Chondrocyte (in vitro differentiated cells): ENCODE results near the gene MAST2. TPM values are rescaled to one million over a fixed set of nuclear protein-coding genes. Genes with fewer than 3 reads are reported as not detected.

Experiments used
- DNase-seq: peaks from one replicate; pipeline ENCODE4 v3.0.0; 2021; ENCODE audit warnings: mixed read lengths, low spot score
- H3K27ac Mint-ChIP-seq: one replicate; pipeline ENCODE4 v1.8.0; 2021; ENCODE audit warnings: mild to moderate bottlenecking, moderate library complexity, mixed read lengths; ENCODE audit not compliant: unreplicated experiment
- H3K27me3 Mint-ChIP-seq: 2 replicates; pipeline ENCODE4 v1.8.0; 2021; ENCODE audit warnings: low read depth, mixed read lengths
- H3K36me3 Mint-ChIP-seq: 2 replicates; pipeline ENCODE4 v1.8.0; 2021; ENCODE audit warnings: low read depth, mixed read lengths
- H3K4me1 Mint-ChIP-seq: 2 replicates; pipeline ENCODE4 v1.8.0; 2021; ENCODE audit warnings: low read depth, mild to moderate bottlenecking, mixed read lengths
- H3K4me3 Mint-ChIP-seq: one replicate; pipeline ENCODE4 v1.8.0; 2021; ENCODE audit warnings: mild to moderate bottlenecking, moderate library complexity, mixed read lengths; ENCODE audit not compliant: unreplicated experiment
- H3K9me3 Mint-ChIP-seq: 2 replicates; pipeline ENCODE4 v1.8.0; 2021; ENCODE audit warnings: low read depth, mixed read lengths
- total RNA-seq: library from RNA; stranded (reverse); gene quantifications from 3 replicates; pipeline ENCODE4 v1.2.1, GENCODE V29; 2021
- TF ChIP-seq, protein P1 (sequence below): fragments of 200-600 bp; sonication (generic); IDR thresholded peaks from 2 replicates; pipeline ENCODE4 v1.5.0; 2021; ENCODE audit warnings: antibody characterized with exemption, mild to moderate bottlenecking, moderate library complexity

Gene MAST2
- total RNA-seq, 1 donor from 2014 or later = 53.2 TPM

DNA sequence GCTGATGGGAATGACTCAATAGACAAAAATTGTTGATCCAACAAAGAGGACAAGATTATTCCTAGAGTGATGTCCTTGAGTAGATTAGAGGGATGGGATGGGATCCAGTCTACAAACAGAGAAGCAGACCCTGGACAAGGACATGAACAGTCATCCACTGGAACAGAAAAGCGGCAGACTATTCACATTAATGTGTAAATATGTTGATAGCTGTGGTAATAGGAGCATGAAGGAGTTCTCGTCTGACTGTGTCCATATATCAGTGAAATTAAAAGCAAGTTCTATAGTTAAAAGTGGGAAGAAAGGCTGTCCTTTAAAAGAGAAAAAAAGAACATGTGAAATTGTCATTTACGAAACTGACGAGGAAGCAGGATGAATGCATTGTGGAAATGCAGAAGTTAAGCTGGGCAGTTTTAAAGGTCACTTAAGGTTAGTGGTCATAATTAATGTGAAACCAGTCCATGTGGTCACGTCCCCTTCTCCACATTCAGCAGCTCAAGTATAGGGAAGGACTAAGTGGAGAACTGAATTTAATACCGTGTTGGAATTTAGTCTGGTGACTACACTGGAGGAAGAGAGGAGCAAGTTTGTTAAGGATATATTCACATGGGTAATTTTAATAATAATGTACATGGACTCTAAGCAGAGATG is 266.9 kb downstream of the MAST2 start:
- no peak for DNase-seq
- Mint-ChIP-seq H3K9me3 (no peaks in the 10 kb centered on the region), H3K4me3 (no peak overlapping the region), H3K36me3 (peaks cover 8% of the 10 kb centered on the region), H3K4me1 (peaks cover 2% of the 10 kb centered on the region), H3K27me3 (no peaks in the 10 kb centered on the region), H3K27ac (no peak overlapping the region)
- TF ChIP-seq, protein P1, sequence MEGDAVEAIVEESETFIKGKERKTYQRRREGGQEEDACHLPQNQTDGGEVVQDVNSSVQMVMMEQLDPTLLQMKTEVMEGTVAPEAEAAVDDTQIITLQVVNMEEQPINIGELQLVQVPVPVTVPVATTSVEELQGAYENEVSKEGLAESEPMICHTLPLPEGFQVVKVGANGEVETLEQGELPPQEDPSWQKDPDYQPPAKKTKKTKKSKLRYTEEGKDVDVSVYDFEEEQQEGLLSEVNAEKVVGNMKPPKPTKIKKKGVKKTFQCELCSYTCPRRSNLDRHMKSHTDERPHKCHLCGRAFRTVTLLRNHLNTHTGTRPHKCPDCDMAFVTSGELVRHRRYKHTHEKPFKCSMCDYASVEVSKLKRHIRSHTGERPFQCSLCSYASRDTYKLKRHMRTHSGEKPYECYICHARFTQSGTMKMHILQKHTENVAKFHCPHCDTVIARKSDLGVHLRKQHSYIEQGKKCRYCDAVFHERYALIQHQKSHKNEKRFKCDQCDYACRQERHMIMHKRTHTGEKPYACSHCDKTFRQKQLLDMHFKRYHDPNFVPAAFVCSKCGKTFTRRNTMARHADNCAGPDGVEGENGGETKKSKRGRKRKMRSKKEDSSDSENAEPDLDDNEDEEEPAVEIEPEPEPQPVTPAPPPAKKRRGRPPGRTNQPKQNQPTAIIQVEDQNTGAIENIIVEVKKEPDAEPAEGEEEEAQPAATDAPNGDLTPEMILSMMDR = no peak

DNA sequence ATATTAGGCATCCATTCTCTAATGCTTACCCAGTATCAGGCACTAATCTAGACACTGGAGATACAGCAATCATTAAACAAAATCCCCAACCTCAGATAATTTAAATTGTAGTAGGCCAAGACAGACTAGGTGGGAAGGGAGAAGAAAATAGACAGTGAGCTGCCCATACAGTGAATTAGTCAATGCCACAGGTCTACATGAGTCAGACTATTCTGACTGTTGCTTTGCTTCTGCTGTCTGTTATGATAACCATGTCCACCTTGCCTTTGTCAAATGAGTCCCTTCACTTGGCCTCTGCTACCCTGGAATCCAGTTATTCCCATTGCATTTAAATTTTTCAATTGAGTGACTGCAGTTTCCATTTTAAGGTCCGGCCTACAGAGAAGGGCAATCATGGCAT is 269.6 kb downstream of the MAST2 start:
- no peaks in the 10 kb centered on the region for H3K27me3 Mint-ChIP-seq
- no peak for DNase-seq

DNA sequence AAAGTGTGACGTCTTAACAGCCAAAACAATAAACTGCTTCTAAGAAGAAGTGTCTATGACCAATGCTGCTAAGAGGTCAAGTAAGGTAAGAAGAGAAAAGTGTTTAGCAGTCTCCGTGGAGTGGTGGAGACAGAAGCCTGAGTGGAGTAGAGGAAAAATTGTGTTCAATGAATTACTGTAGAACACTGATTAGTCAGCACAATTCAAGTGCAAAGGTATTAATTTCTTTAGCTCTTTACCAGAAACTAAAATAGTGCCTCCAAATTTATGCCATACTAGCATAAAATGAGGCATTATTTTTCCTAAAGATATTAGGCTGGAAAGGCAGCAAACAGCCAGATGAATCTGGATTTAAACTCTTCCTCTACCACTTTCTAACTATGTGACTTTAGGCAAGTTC is 272.9 kb downstream of the MAST2 start:
- Mint-ChIP-seq H3K9me3 (no peaks in the 10 kb centered on the region), H3K27ac (no peak overlapping the region), H3K36me3 (peaks cover 9% of the 10 kb centered on the region), H3K27me3 (no peaks in the 10 kb centered on the region), H3K4me1 (peaks cover 7% of the 10 kb centered on the region), H3K4me3 (no peak overlapping the region)
- DNase-seq = no peak
- TF ChIP-seq, protein P1 = no peak

More for the DNA sequence above, 269.6 kb downstream of the MAST2 start:
- H3K36me3 Mint-ChIP-seq = peaks cover 11% of the 10 kb centered on the region
- H3K4me1 Mint-ChIP-seq = peaks cover 5% of the 10 kb centered on the region
- no peak overlapping the region for H3K4me3 Mint-ChIP-seq
- no peaks in the 10 kb centered on the region for H3K9me3 Mint-ChIP-seq
- TF ChIP-seq, protein P1 = no peak
- H3K27ac Mint-ChIP-seq = no peak overlapping the region

DNA sequence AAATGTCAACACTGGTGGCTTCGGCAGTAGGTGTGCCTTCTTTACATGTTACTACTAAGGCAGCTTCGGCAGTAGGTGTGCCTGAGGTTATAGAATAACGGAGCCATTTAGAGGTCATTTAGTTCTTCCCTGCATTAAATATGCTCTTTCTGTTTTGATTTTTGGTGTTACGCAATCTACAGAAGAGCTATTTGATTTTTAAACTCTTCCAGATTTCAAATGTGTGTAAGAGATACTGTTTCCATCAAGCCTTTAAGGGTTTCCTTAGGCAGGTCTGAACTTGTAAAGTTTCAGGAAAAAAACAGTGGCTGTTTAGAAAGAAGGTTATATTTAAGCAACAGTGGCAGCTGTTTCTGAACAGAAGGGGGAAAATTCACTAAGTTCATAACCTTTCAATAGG is 274.2 kb downstream of the MAST2 start:
- Mint-ChIP-seq H3K27ac (no peak overlapping the region), H3K9me3 (no peaks in the 10 kb centered on the region), H3K27me3 (no peaks in the 10 kb centered on the region), H3K4me1 (peaks cover 13% of the 10 kb centered on the region), H3K36me3 (peaks cover 7% of the 10 kb centered on the region), H3K4me3 (no peak overlapping the region)
- TF ChIP-seq, protein P1 = no peak
- DNase-seq = no peak

DNA sequence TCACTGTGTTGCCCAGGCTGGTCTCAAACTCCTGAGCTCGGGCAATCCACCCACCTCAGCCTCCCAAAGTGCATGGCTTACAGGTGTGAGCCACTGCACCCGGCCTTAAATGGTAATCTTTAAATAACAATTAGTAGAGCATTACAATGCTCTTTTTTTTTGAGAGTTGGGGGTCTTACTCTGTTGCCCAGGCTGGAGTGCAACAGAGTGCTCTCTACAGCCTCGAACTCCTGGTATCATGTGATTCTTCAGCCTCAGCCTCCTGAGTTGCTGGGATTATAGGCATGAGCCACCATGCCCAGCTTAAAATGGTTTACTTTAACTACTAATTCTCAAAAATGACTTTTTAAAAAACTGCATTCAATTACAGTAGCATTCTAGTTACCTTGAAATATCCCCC is 276.8 kb downstream of the MAST2 start:
- peaks cover 4% of the 10 kb centered on the region for H3K9me3 Mint-ChIP-seq
- no peak for DNase-seq
- TF ChIP-seq, protein P1 = no peak
- no peaks in the 10 kb centered on the region for H3K27me3 Mint-ChIP-seq
- H3K4me1 Mint-ChIP-seq = peaks cover 27% of the 10 kb centered on the region
- H3K36me3 Mint-ChIP-seq = peaks cover 4% of the 10 kb centered on the region
- no peak overlapping the region for H3K4me3 Mint-ChIP-seq
- no peak overlapping the region for H3K27ac Mint-ChIP-seq
